ENCODE results near the gene PTPRM.

DNA sequence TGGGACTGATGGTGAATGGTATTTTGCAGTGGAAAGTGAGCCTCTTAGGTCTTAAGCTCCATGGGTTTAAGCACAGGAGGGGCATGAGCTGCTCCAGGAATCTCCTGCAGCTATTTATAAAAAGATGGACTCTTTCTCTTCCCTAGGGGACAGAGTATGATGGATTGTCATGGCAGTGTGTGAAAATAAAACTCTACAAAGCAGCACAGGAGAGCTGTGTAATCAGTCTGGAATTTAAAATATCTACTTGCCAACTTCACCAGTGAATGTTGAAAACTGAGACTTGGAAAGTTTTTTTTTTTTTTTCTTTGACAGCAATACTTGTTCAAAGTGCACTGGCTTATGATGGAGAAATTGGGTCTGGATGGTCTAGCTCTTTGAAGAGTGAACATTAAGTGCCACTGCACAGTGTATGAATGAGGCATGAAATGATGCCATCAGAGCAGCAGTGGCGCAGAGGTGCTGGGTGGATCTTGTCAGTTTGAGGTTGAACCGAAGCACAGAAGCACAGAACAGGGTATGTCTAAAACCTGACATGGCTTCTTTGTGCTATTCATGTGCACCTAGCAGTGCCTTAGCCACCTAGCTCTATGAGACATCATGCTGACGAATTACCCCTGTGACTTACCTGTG, 245.4 kb downstream of the PTPRM start:
- TF ChIP-seq NRF1 (IDR thresholded peaks at IDR 0.05; ENCODE audit: low read depth, low read length) (no peak), JUND (IDR thresholded peaks at IDR 0.05) (no peak), RAD21 (IDR thresholded peaks at IDR 0.05; ENCODE audit: low read length) (no peak), SIN3A (IDR thresholded peaks at IDR 0.05; ENCODE audit: borderline replicate concordance, low read depth, low read length) (no peak), YY1 (IDR thresholded peaks at IDR 0.05; ENCODE audit: low read depth) (no peak), GABPA (IDR thresholded peaks at IDR 0.05; ENCODE audit: low read depth) (no peak)
- TF ChIP-seq, protein P1, sequence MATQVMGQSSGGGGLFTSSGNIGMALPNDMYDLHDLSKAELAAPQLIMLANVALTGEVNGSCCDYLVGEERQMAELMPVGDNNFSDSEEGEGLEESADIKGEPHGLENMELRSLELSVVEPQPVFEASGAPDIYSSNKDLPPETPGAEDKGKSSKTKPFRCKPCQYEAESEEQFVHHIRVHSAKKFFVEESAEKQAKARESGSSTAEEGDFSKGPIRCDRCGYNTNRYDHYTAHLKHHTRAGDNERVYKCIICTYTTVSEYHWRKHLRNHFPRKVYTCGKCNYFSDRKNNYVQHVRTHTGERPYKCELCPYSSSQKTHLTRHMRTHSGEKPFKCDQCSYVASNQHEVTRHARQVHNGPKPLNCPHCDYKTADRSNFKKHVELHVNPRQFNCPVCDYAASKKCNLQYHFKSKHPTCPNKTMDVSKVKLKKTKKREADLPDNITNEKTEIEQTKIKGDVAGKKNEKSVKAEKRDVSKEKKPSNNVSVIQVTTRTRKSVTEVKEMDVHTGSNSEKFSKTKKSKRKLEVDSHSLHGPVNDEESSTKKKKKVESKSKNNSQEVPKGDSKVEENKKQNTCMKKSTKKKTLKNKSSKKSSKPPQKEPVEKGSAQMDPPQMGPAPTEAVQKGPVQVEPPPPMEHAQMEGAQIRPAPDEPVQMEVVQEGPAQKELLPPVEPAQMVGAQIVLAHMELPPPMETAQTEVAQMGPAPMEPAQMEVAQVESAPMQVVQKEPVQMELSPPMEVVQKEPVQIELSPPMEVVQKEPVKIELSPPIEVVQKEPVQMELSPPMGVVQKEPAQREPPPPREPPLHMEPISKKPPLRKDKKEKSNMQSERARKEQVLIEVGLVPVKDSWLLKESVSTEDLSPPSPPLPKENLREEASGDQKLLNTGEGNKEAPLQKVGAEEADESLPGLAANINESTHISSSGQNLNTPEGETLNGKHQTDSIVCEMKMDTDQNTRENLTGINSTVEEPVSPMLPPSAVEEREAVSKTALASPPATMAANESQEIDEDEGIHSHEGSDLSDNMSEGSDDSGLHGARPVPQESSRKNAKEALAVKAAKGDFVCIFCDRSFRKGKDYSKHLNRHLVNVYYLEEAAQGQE (IDR thresholded peaks at IDR 0.05; ENCODE audit: low read depth, low read length): no peak
- TF ChIP-seq, protein P2, sequence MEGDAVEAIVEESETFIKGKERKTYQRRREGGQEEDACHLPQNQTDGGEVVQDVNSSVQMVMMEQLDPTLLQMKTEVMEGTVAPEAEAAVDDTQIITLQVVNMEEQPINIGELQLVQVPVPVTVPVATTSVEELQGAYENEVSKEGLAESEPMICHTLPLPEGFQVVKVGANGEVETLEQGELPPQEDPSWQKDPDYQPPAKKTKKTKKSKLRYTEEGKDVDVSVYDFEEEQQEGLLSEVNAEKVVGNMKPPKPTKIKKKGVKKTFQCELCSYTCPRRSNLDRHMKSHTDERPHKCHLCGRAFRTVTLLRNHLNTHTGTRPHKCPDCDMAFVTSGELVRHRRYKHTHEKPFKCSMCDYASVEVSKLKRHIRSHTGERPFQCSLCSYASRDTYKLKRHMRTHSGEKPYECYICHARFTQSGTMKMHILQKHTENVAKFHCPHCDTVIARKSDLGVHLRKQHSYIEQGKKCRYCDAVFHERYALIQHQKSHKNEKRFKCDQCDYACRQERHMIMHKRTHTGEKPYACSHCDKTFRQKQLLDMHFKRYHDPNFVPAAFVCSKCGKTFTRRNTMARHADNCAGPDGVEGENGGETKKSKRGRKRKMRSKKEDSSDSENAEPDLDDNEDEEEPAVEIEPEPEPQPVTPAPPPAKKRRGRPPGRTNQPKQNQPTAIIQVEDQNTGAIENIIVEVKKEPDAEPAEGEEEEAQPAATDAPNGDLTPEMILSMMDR (IDR thresholded peaks at IDR 0.05): no peak
- TF ChIP-seq, protein P3, sequence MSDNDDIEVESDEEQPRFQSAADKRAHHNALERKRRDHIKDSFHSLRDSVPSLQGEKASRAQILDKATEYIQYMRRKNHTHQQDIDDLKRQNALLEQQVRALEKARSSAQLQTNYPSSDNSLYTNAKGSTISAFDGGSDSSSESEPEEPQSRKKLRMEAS (IDR thresholded peaks at IDR 0.05; ENCODE audit: low read depth): no peak
